Spinal cord (tissue), 10 donors: ENCODE measurements around the gene GGCT. TPM values are rescaled to one million over a fixed set of nuclear protein-coding genes. Genes with fewer than 3 reads are reported as not detected.
"Not testable (repeated sequence)": the region's sequence is repeated elsewhere in the genome, so short reads cannot be mapped to it uniquely, and the experiment has no call there.

Experiments used
- DNase-seq, 6 donors: peaks; one replicate each; pipeline versions ENCODE4 v3.0.0 to v3.0.0-alpha.2; 2013 to 2015; ENCODE audit warnings: low spot score in 6 of 6, low read depth in 4 of 6
- H3K27ac ChIP-seq: one replicate; pipeline ENCODE4 v1.5.1; 2013; ENCODE audit warnings: low read depth, low read length, control low read depth
- H3K27me3 ChIP-seq: one replicate; pipeline ENCODE4 v1.6.1; 2013; ENCODE audit warnings: low read length; ENCODE audit not compliant: control insufficient read depth, insufficient read depth
- H3K36me3 ChIP-seq: one replicate; pipeline ENCODE4 v1.6.1; 2013; ENCODE audit warnings: low read length; ENCODE audit not compliant: control insufficient read depth, insufficient read depth
- H3K4me1 ChIP-seq: one replicate; pipeline ENCODE4 v1.6.1; 2013; ENCODE audit warnings: low read length; ENCODE audit not compliant: control insufficient read depth, insufficient read depth
- H3K4me3 ChIP-seq: one replicate; pipeline ENCODE4 v1.5.1; 2013; ENCODE audit warnings: low read depth, low read length, control low read depth
- H3K9me3 ChIP-seq: one replicate; pipeline ENCODE4 v1.6.1; 2013; ENCODE audit warnings: low read length; ENCODE audit not compliant: control insufficient read depth, insufficient read depth
- whole genome bisulfite sequencing: methylation state at CpG from one replicate; pipeline ENCODE4 v1.1.5; 2013; ENCODE audit warnings: missing lambda C conversion rate; ENCODE audit not compliant: insufficient coverage; 5-methylcytosine and 5-hydroxymethylcytosine counted together
- polyA plus RNA-seq, 2 donors: library from polyadenylated mRNA; unstranded; fragments of 120-200 nt; gene quantifications; one replicate each; pipeline ENCODE4 v1.2.1, GENCODE V29; 2013; ENCODE audit not compliant: insufficient read length in 2 of 2
- total RNA-seq, 2 donors: library from RNA; depleted of rRNA in 1 of 2; stranded (reverse); fragments of 120-200 nt in 1 of 2; fragments of >200 nt in 1 of 2; gene quantifications; one replicate each; pipeline versions ENCODE4 v1.2.3 to v1.2.4, GENCODE V29; 2013 to 2014
- donor health status: healthy.

The GGCT gene
- total and polyA plus RNA-seq, 4 donors = 23.4 to 46.2 (median 36.7) TPM

GRCh38 chr7:30543813-30544525, 39.3 kb upstream of the GGCT start:
- H3K27ac ChIP-seq = no peak overlapping the region
- 51% methylated on average over 2 of the region's 6 CpGs for WGBS

DNA sequence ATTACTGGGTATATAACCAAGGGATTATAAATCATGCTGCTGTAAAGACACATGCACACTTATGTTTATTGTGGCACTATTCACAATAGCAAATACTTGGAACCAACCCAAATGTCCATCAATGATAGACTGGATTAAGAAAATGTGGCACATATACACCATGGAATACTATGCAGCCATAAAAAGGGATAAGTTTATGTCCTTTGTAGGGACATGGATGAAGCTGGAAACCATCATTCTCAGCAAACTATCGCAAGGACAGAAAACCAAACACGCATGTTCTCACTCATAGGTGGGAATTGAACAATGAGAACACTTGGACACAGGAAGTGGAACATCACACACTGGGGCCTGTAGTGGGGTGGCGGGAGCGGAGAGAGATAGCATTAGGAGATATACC, 38.5 kb upstream of the GGCT start:
- not testable (repeated sequence) for H3K4me3 ChIP-seq, H3K27ac ChIP-seq, H3K27me3 ChIP-seq, H3K4me1 ChIP-seq, DNase-seq, H3K36me3 ChIP-seq, H3K9me3 ChIP-seq
- WGBS = 90% methylated on average over 2 of the region's 4 CpGs

More at GRCh38 chr7:30543813-30544525, 39.3 kb upstream of the GGCT start:
- Histone ChIP-seq H3K27me3 (no peaks in the 10 kb centered on the region), H3K4me1 (no peaks in the 10 kb centered on the region), H3K4me3 (no peak overlapping the region), H3K9me3 (no peaks in the 10 kb centered on the region), H3K36me3 (peaks cover 2% of the 10 kb centered on the region)
- DNase-seq = no peak

GRCh38 chr7:30533886-30534285, 29.3 kb upstream of the GGCT start:
- no peaks in the 10 kb centered on the region for H3K27me3 ChIP-seq
- H3K27ac ChIP-seq = no peak overlapping the region
- peaks cover 2% of the 10 kb centered on the region for H3K36me3 ChIP-seq
- H3K4me1 ChIP-seq = no peaks in the 10 kb centered on the region
- WGBS = 100% methylated on average over 4 of the region's 5 CpGs
- H3K4me3 ChIP-seq = no peak overlapping the region
- no peak for DNase-seq
- no peaks in the 10 kb centered on the region for H3K9me3 ChIP-seq

GRCh38 chr7:30531286-30531685, 26.7 kb upstream of the GGCT start:
- no peaks in the 10 kb centered on the region for H3K9me3 ChIP-seq
- H3K27ac ChIP-seq = no peak overlapping the region
- WGBS = 94% methylated on average over 2 of the region's 3 CpGs
- DNase-seq = no peak
- no peak overlapping the region for H3K4me3 ChIP-seq
- H3K27me3 ChIP-seq = no peaks in the 10 kb centered on the region
- no peaks in the 10 kb centered on the region for H3K4me1 ChIP-seq
- peaks cover 2% of the 10 kb centered on the region for H3K36me3 ChIP-seq

- no peak for DNase-seq
- no peaks in the 10 kb centered on the region for H3K9me3 ChIP-seq
- peaks cover 6% of the 10 kb centered on the region for H3K36me3 ChIP-seq
- no peaks in the 10 kb centered on the region for H3K4me1 ChIP-seq
- no peaks in the 10 kb centered on the region for H3K27me3 ChIP-seq
- H3K4me3 ChIP-seq = no peak overlapping the region
- no peak overlapping the region for H3K27ac ChIP-seq
- WGBS = 100% methylated on average over 1 of the region's 1 CpG
Observed at GRCh38 chr7:30530373-30530772, 25.7 kb upstream of the GGCT start.

- H3K36me3 ChIP-seq = peaks cover 6% of the 10 kb centered on the region
- no peak overlapping the region for H3K27ac ChIP-seq
- H3K4me1 ChIP-seq = no peaks in the 10 kb centered on the region
- H3K4me3 ChIP-seq = no peak overlapping the region
- no peaks in the 10 kb centered on the region for H3K9me3 ChIP-seq
- no peaks in the 10 kb centered on the region for H3K27me3 ChIP-seq
- DNase-seq = no peak
Observed at GRCh38 chr7:30528779-30529178, 24.1 kb upstream of the GGCT start.

DNA sequence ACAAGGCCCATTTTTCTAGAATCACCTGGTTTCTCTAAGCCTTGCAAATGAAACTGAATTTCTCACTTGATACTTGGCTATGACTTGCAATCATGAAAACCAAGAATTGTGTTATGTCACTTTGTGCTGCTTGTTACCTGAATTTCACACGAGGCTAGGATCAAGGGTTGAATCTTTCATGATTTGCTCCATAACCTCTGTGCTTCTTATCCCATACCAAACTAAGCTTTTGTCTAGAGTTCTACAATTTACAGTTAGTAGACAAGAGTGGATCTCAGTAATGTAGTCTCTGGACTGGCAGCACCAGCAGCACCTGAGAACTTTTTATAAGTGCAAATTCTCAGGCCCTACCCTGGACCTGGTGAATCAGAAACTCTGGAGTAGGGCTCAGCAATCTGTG, 22.7 kb upstream of the GGCT start:
- H3K4me3 ChIP-seq, H3K4me1 ChIP-seq, H3K27ac ChIP-seq, H3K9me3 ChIP-seq, DNase-seq, H3K36me3 ChIP-seq, H3K27me3 ChIP-seq: not testable (repeated sequence)
- WGBS = no CpG with 5 or more reads among the region's 1 CpG

GRCh38 chr7:30526163-30526562, 21.5 kb upstream of the GGCT start:
- no peak overlapping the region for H3K27ac ChIP-seq
- WGBS = 93% methylated on average over 3 of the region's 4 CpGs
- DNase-seq = no peak
- no peak overlapping the region for H3K4me3 ChIP-seq
- H3K9me3 ChIP-seq = no peaks in the 10 kb centered on the region
- peaks cover 8% of the 10 kb centered on the region for H3K36me3 ChIP-seq
- no peaks in the 10 kb centered on the region for H3K4me1 ChIP-seq
- H3K27me3 ChIP-seq = no peaks in the 10 kb centered on the region

DNA sequence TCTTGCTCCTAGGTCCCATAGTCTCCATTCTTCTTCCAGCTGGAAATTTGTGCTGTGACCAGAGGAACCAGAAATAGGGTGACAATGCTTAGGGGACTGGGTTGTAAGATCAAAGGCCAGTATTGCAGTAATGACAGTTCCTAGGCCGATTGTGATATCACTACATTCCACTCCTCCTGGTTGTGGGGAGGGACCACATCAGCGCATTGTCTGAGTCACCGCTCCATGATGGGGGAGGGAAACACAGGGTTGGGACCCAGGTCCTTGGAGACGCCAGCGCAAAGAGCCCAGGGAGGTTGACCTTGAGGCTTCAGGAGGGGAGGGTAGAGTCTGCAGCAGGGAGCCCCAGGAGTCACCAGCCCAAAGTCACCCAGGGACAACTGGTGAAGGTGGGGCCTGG, 20.8 kb upstream of the GGCT start:
- peaks cover 8% of the 10 kb centered on the region for H3K36me3 ChIP-seq
- H3K27ac ChIP-seq = no peak overlapping the region
- H3K9me3 ChIP-seq = no peaks in the 10 kb centered on the region
- WGBS = 98% methylated on average over 4 of the region's 5 CpGs
- H3K4me1 ChIP-seq = no peaks in the 10 kb centered on the region
- no peaks in the 10 kb centered on the region for H3K27me3 ChIP-seq
- H3K4me3 ChIP-seq = no peak overlapping the region
- no peak for DNase-seq

- 50% methylated on average over 1 of the region's 2 CpGs for WGBS
- H3K9me3 ChIP-seq = no peaks in the 10 kb centered on the region
- no peak for DNase-seq
Observed at GRCh38 chr7:30524545-30524944, 19.9 kb upstream of the GGCT start.

More at GRCh38 chr7:30524545-30524944, 19.9 kb upstream of the GGCT start:
- Histone ChIP-seq H3K4me3 (no peak overlapping the region), H3K36me3 (peaks cover 8% of the 10 kb centered on the region), H3K4me1 (no peaks in the 10 kb centered on the region), H3K27ac (no peak overlapping the region), H3K27me3 (no peaks in the 10 kb centered on the region)
